CMK (cell line): Measurements from ENCODE around the gene SRBD1.

Source experiments
- DNase-seq: peaks from one replicate; pipeline ENCODE4 v3.0.0-alpha.2; 2010; ENCODE audit warnings: low read depth

Gene SRBD1

GRCh38 chr2:45373534-45373933 lies 237.5 kb downstream of the SRBD1 start:
- no peak for DNase-seq

- peak; percentile 39 for DNase-seq
These were observed 240.7 kb downstream of the SRBD1 start for GRCh38 chr2:45370369-45370768.

GRCh38 chr2:45368792-45369191 lies 242.3 kb downstream of the SRBD1 start:
- no peak for DNase-seq

- DNase-seq: no peak
These were observed 249.4 kb downstream of the SRBD1 start for GRCh38 chr2:45361666-45362065.

- no peak for DNase-seq
These were observed 256.3 kb downstream of the SRBD1 start for GRCh38 chr2:45354776-45355175.

- DNase-seq: no peak
These were observed 257.2 kb downstream of the SRBD1 start for GRCh38 chr2:45353879-45354278.

- no peak for DNase-seq
These were observed 258.6 kb downstream of the SRBD1 start for GRCh38 chr2:45352506-45352905.

- no peak for DNase-seq
These were observed 265.5 kb downstream of the SRBD1 start for GRCh38 chr2:45345331-45346234.

- DNase-seq: no peak
These were observed 266.6 kb downstream of the SRBD1 start for GRCh38 chr2:45344502-45344901.

GRCh38 chr2:45344071-45344470 lies 267.0 kb downstream of the SRBD1 start:
- no peak for DNase-seq

- DNase-seq: no peak
These were observed 267.6 kb downstream of the SRBD1 start for GRCh38 chr2:45343251-45344017.

GRCh38 chr2:45340318-45340717 lies 270.7 kb downstream of the SRBD1 start:
- DNase-seq: no peak

- no peak for DNase-seq
These were observed 271.8 kb downstream of the SRBD1 start for GRCh38 chr2:45339253-45339652.
